CD4-positive, alpha-beta T cell treated with Interleukin-4 for 4 hours (primary cell): ENCODE measurements around the gene ARL13A.
"Not testable (repeated sequence)": the region's sequence is repeated elsewhere in the genome, so short reads cannot be mapped to it uniquely, and the experiment has no call there.

Experiments
- DNase-seq: peaks from one replicate; pipeline ENCODE4 v3.0.0-alpha.2; 2020

Gene ARL13A

GRCh38 chrX:100994352-100995281, 25.1 kb downstream of the ARL13A start:
- no peak for DNase-seq

DNA sequence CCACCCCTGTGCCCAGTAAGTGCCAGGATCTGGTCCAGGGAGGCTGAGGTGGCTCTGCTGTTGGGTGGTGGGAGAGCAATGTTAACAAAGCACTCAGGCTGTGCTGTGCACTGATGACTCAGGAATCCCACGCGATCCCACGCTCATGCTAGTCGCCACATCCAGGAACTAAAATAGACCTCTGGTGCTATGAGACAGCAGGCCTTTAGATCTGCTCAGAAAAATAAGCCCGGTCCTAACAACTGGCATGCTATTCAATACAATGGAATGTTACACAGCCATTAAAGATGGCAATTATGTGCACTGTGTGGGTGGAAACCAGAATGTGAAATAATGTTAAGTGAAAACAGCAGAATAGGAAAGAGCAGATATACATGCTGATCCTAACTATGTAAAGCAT, 26.0 kb downstream of the ARL13A start:
- no peak for DNase-seq

DNA sequence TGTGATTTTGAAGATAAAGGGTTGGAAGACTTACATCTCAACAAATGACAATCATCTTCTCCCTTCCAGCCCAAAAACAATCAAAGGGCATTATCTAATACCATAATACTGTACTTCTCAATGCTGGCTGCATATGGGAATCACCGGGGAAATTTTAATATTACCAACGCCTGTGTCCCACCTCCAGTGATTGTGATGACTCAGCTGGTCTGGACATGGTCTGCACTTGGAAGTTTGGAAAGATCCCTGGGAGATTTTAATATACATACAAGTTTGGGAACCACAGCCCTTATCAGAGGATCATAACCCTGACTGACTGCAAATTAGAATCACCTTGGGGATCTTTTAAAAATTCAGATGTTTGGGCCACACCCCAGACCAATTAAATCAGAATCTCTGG, 29.9 kb downstream of the ARL13A start:
- no peak for DNase-seq

DNA sequence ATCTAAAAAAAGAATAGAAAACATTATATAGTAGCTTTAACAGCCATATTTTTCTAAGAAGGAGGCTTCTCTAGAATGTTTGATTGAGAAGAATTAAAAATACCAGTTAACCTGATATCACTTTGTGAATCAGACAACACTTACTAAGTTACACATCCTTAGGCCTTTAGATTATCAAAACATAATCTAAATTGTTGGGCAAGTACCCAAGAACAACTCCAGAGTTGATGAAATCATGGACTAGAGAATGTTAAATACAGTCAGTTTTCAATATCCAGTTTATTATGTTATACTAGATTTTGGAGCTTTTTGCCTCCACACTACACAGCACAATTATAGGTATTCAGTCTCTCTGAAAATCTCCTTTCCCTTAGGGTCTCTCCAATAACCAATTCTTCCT, 39.6 kb downstream of the ARL13A start:
- no peak for DNase-seq

DNA sequence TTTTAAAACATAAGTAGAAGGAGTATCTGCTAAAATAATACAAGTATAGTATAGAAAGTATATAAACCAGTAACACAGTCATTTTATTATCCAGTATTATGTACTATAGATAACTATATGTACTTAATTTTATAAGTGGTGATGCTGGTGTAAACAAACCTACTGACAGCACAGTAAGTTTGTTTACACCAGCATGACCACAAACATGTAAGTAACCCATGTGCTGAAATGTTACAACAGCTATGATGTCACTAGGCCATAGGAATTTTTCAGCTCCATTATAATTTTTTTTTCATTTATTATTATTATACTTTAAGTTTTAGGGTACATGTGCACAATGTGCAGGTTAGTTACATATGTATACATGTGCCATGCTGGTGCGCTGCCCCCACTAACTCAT, 42.5 kb downstream of the ARL13A start:
- not testable (repeated sequence) for DNase-seq

DNA sequence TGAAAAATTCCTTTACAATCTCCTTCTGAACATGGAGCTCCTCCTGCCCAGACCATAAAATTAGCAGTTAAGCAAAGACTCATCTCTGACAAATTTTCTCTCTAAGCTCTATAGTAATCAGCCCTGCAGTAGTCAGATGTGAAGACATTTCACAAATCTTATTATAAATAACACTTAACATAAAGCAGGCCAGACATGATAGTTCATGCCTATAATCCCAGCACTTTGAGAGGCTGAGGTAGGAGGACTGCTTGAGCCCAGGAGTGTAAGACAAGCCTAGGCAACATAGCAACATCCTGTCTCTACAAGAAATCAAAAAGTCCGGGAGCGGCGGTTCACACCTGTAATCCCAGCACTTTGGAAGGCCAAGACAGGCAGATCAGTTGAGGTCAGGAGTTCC, 52.5 kb downstream of the ARL13A start:
- DNase-seq, result no peak

GRCh38 chrX:101025126-101025525, 55.6 kb downstream of the ARL13A start:
- DNase-seq, result no peak

DNA sequence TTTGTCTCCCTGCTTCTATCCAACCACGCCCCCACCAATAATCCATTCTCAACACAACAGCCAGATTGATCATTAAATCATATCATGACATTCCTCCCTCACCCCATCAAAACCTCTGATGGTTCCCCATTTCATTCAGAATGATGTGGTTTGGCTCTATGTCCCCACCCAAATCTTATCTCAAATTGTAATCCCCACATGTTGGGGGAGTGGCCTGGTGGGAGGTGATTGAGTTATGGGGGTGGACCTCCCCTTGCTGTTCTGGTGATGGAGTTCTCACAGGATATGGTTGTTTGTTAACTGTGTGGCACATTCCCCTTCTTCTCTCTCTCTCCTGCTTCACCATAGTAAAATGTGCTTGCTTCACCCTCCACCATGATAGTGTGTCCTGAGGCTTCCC, 59.1 kb downstream of the ARL13A start:
- DNase-seq, result no peak

DNA sequence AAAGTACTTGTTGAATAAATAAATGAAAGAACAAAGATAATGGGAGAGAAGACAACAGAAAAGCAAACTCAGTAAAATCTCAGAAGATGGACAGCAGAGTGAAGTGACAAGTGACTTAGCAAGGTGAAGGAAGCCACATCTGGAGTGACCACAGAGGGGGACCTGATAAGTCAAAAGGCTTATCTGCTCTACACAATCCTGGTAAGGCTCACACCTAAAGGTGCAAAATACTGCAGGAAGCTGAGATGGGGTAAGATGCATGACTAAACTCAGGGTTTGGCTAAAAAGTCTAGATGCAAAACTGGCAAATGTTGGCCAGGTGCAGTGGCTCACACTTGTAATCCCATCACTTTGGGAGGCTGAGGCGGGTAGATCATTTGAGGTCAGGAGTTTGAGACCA, 60.2 kb downstream of the ARL13A start:
- DNase-seq, result no peak

DNA sequence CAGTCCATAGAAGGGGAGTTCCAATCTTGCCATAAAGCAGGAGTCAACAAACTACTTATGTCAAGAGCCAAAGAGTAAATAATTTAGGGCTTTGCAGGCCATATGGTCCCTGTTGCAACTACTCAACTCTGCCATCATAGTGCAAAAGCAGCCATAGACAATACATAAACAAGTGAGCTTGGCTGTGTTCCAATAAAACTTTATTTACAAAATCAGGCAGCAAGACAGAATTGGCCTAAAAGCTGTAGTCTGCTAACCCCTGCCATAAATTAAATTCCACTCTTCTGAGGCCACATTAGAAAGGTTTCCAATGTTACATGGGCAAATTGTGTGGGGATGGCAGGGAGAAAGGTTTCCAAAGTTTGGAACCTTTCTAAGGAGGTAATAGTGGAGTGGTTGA, 67.7 kb downstream of the ARL13A start:
- no peak for DNase-seq

GRCh38 chrX:101040197-101040596, 70.7 kb downstream of the ARL13A start:
- DNase-seq, result no peak
